Karpas-422 (cell line): ENCODE results near the gene PREX1. TPM values are rescaled to one million over a fixed set of nuclear protein-coding genes. Genes with fewer than 3 reads are reported as not detected.
"Not testable (repeated sequence)": the region's sequence is repeated elsewhere in the genome, so short reads cannot be mapped to it uniquely, and the experiment has no call there.

ENCODE experiments used
- DNase-seq: peaks from one replicate; pipeline ENCODE4 v3.0.0-alpha.2; 2015
- H2AFZ ChIP-seq: fragments of 200-600 bp; sonication (generic); 2 replicates; pipeline ENCODE4 v1.6.1; 2014; ENCODE audit warnings: antibody characterized with exemption, low read length, mixed read lengths
- H3K27ac ChIP-seq: fragments of 200-600 bp; sonication (generic); 2 replicates; pipeline ENCODE4 v1.5.1; 2014; ENCODE audit warnings: mild to moderate bottlenecking, low read length, moderate library complexity
- H3K27me3 ChIP-seq: fragments of 200-600 bp; sonication (generic); 2 replicates; pipeline ENCODE4 v1.6.1; 2014; ENCODE audit warnings: low read length, mixed read lengths
- H3K36me3 ChIP-seq: fragments of 200-600 bp; sonication (generic); 2 replicates; pipeline ENCODE4 v1.6.1; 2014; ENCODE audit warnings: low read length, mixed read lengths; ENCODE audit not compliant: insufficient read depth
- H3K4me1 ChIP-seq: fragments of 200-600 bp; sonication (generic); 2 replicates; pipeline ENCODE4 v1.6.1; 2014; ENCODE audit warnings: mild to moderate bottlenecking, low read length, mixed read lengths
- H3K4me2 ChIP-seq: fragments of 200-600 bp; sonication (generic); 2 replicates; pipeline ENCODE4 v1.6.1; 2014; ENCODE audit warnings: low read length, low read depth, mild to moderate bottlenecking; ENCODE audit not compliant: poor library complexity, severe bottlenecking
- H3K4me3 ChIP-seq: fragments of 200-600 bp; sonication (generic); 2 replicates; pipeline ENCODE4 v1.5.1; 2014; ENCODE audit warnings: mild to moderate bottlenecking, antibody characterized with exemption, low read length, mixed read lengths
- H3K79me2 ChIP-seq: fragments of 200-600 bp; sonication (generic); 2 replicates; pipeline ENCODE4 v1.6.1; 2014; ENCODE audit warnings: mild to moderate bottlenecking, low read length, mixed read lengths
- H3K9ac ChIP-seq: fragments of 200-600 bp; sonication (generic); 2 replicates; pipeline ENCODE4 v1.6.0; 2014; ENCODE audit warnings: low read length
- H3K9me2 ChIP-seq: fragments of 200-600 bp; sonication (generic), shearing (Covaris generic); replicated peaks from 2 replicates; pipeline ENCODE4 v1.6.0; 2014; ENCODE audit warnings: mild to moderate bottlenecking, low read length, moderate library complexity; ENCODE audit not compliant: insufficient read depth
- H3K9me3 ChIP-seq: fragments of 300-700, 200-600 bp; sonication (generic); 2 replicates; pipeline ENCODE4 v1.6.1; 2014; ENCODE audit warnings: low read length, mixed read lengths
- H4K20me1 ChIP-seq: fragments of 200-600 bp; sonication (generic); 2 replicates; pipeline ENCODE4 v1.6.1; 2014; ENCODE audit warnings: mild to moderate bottlenecking, antibody characterized with exemption, low read length, low read depth; ENCODE audit not compliant: insufficient read depth
- total RNA-seq: library from RNA; depleted of rRNA; stranded (reverse); fragments of >200 nt; shearing (Covaris generic); gene quantifications from 2 replicates; pipeline ENCODE4 v1.2.3, GENCODE V29; 2014; ENCODE audit warnings: low replicate concordance

Gene PREX1
- total RNA-seq, 1 experiment from 2014 or later = not detected

- Histone ChIP-seq H3K27me3 (no peaks in the 10 kb centered on the region), H3K9me2 (no peaks in the 10 kb centered on the region), H3K9ac (no peak overlapping the region), H4K20me1 (no peaks in the 10 kb centered on the region), H3K4me1 (peaks cover 6% of the 10 kb centered on the region), H3K27ac (no peak overlapping the region), H3K4me3 (no peak overlapping the region), H3K36me3 (no peaks in the 10 kb centered on the region), H3K79me2 (no peaks in the 10 kb centered on the region), H2AFZ (no peak overlapping the region), H3K4me2 (no peak overlapping the region), H3K9me3 (no peaks in the 10 kb centered on the region)
- DNase-seq = no peak
These were observed 50.8 kb downstream of the PREX1 start for GRCh38 chr20:48777005-48777404.

GRCh38 chr20:48776306-48776705, 51.5 kb downstream of the PREX1 start:
- Histone ChIP-seq H3K4me2 (no peak overlapping the region), H3K79me2 (no peaks in the 10 kb centered on the region), H4K20me1 (no peaks in the 10 kb centered on the region), H3K4me3 (no peak overlapping the region), H2AFZ (no peak overlapping the region), H3K36me3 (no peaks in the 10 kb centered on the region), H3K9ac (no peak overlapping the region), H3K4me1 (peaks cover under 1% of the 10 kb centered on the region), H3K27me3 (no peaks in the 10 kb centered on the region), H3K9me2 (no peaks in the 10 kb centered on the region), H3K27ac (no peak overlapping the region), H3K9me3 (no peaks in the 10 kb centered on the region)
- no peak for DNase-seq

DNA sequence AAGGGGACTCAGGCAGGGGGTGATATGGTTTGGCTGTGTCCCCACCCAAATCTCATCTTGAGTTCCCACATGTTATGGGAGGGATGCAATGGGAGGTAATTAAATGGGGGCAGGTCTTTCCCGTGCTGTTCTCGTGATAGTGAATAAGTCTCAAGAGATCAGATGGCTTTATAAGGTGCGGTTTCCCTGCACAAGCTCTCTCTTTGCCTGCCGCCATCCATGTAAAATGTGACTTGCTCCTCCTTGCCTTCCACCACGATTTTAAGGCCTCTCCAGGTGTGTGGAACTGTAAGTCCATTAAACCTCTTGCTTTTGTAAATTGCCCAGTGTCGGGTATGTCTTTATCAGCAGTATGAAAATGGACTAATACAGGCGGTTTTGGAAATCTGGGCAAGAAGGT, 52.3 kb downstream of the PREX1 start:
- H3K4me1 ChIP-seq = not testable (repeated sequence)

DNA sequence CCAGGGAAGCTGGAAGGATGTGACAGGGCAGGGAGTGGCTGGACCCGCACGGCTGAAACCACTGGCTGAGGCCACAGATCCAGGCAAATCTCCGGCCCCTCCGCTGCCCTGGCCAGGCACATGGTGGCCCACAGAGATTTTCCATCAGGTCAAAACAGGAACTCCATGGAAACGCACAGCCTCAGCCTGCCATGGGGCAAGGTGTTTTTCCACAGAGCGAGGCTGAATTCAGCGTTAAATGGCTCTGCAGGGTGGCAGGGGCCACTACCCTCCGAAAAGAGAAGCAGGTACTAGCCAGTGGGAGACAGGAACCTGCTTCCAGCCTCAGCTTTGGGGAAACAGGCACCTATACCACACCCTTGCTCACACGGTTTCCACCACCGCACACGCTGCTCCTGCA, 53.1 kb downstream of the PREX1 start:
- H3K36me3 ChIP-seq = no peaks in the 10 kb centered on the region
- H3K9ac ChIP-seq = no peak overlapping the region
- H3K27me3 ChIP-seq = no peaks in the 10 kb centered on the region
- H4K20me1 ChIP-seq = no peaks in the 10 kb centered on the region
- H3K4me1 ChIP-seq = no peaks in the 10 kb centered on the region
- no peaks in the 10 kb centered on the region for H3K79me2 ChIP-seq
- no peak overlapping the region for H3K27ac ChIP-seq
- H3K4me2 ChIP-seq = no peak overlapping the region
- no peak overlapping the region for H2AFZ ChIP-seq
- no peaks in the 10 kb centered on the region for H3K9me2 ChIP-seq
- H3K9me3 ChIP-seq = no peaks in the 10 kb centered on the region
- no peak for DNase-seq
- H3K4me3 ChIP-seq = no peak overlapping the region

More for the DNA sequence above, 52.3 kb downstream of the PREX1 start:
- H3K9me2 ChIP-seq, H3K36me3 ChIP-seq, H3K9ac ChIP-seq, H3K27me3 ChIP-seq, H3K9me3 ChIP-seq, H4K20me1 ChIP-seq, H3K79me2 ChIP-seq, H3K27ac ChIP-seq, H3K4me2 ChIP-seq, H3K4me3 ChIP-seq, H2AFZ ChIP-seq, DNase-seq: not testable (repeated sequence)

- no peak overlapping the region for H3K27ac ChIP-seq
- no peaks in the 10 kb centered on the region for H3K4me1 ChIP-seq
- no peaks in the 10 kb centered on the region for H3K79me2 ChIP-seq
- H3K4me2 ChIP-seq = no peak overlapping the region
- no peak overlapping the region for H3K4me3 ChIP-seq
- no peak overlapping the region for H2AFZ ChIP-seq
- no peaks in the 10 kb centered on the region for H3K9me2 ChIP-seq
- no peak for DNase-seq
- H3K9ac ChIP-seq = no peak overlapping the region
- H3K27me3 ChIP-seq = no peaks in the 10 kb centered on the region
- H3K9me3 ChIP-seq = no peaks in the 10 kb centered on the region
- no peaks in the 10 kb centered on the region for H4K20me1 ChIP-seq
- H3K36me3 ChIP-seq = no peaks in the 10 kb centered on the region
These were observed 53.9 kb downstream of the PREX1 start for GRCh38 chr20:48773837-48774418.

DNA sequence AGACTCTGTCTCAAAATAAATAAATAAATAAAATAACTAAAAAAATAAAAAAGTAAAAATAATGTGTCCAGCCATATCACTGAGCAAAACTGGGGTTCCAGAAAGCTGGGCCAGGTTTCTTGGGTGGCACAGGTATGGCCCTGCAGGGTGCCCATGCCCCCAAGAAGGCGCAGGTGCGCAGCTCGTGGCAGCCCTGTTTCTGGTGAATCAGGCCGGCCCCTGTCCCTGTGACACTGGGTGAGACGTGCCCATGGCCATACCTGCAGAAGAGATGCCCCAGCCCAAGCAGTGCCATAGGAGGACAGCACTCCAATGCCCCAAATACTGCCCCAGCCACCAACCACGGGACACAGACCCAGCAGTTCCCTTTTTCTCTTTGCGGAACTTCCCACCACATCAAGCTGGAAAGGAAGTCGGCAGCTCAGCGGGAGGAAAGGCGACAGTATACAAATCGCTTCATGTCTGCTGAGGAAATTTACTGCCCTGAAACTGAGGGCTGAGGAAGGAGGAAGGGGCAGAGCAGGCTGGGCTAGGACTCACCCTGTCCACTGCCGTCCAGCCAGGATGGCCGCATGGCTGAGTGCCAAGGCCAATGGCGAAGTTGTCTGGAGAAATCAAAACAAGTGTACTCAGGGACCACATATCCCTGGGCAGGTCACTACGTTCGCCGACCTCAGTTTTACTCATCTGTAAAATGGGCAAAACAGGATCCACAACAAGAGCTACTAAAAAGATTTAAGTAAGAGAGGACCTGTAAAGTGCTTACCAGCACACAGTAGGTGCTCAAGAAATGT, 55.4 kb downstream of the PREX1 start:
- Histone ChIP-seq H3K27me3 (no peaks in the 10 kb centered on the region), H3K9ac (no peak overlapping the region), H3K27ac (no peak overlapping the region), H3K36me3 (no peaks in the 10 kb centered on the region), H3K79me2 (no peaks in the 10 kb centered on the region), H3K4me3 (no peak overlapping the region), H3K9me3 (no peaks in the 10 kb centered on the region), H3K4me1 (no peaks in the 10 kb centered on the region), H2AFZ (no peak overlapping the region), H3K4me2 (no peak overlapping the region), H3K9me2 (no peaks in the 10 kb centered on the region), H4K20me1 (no peaks in the 10 kb centered on the region)
- DNase-seq = no peak

DNA sequence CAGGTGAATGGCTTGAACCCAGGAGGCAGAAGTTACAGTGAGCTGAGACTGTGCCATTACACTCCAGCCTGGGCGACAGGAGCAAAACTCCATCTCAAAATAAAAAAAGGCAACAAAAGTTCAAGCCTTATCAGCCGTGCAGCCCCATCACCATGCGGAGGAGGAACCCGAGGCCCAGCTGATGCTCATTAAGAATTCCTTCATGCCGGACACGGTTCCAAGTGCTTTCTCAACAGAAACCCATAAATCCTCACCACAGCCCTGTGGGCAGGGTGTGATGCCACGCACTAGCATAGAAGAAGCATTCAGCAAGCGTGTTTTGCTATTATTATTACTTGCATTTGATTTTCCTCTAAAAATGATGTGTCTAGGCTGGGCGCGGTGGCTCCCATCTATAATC, 56.3 kb downstream of the PREX1 start:
- no peak overlapping the region for H3K27ac ChIP-seq
- no peaks in the 10 kb centered on the region for H4K20me1 ChIP-seq
- no peaks in the 10 kb centered on the region for H3K36me3 ChIP-seq

DNA sequence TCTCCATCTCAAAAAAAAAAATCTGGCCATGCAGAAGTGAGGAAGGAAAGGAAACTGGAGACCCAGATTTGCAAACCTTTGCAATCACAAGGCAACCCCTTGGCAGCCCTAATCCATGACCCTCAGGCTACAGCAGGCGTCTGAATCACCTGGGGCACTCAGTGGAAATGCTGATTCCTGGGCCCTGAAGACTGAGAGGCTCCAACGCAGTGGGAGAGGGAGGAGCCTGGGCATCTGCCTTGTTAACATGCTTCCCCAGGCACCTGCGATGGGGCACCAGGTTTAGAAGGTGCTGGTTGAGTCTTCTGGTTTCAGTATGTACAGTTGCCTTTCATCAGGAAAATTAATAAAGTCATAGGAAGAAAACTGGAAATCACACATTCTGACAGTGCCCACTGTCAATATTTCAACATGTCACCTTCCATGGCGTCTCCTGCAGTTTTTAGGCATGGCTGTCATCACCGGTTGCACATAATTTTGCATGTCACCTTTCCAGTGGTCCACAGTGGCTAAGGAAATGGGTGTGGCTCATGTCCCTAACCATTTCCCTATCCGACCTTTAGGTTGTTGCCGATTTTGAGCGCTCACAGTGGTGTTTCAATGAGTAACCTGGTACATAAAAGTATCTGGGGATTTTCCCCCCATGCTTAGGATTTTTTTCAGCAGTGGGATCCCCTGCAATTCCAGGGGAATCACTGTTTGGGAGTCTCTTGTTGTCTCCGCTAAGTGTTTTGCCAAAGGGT, 56.9 kb downstream of the PREX1 start:
- H3K27ac ChIP-seq = no peak overlapping the region

More for the DNA sequence above, 56.3 kb downstream of the PREX1 start:
- Histone ChIP-seq H2AFZ (no peak overlapping the region), H3K4me3 (no peak overlapping the region), H3K4me1 (no peaks in the 10 kb centered on the region), H3K9ac (no peak overlapping the region), H3K4me2 (no peak overlapping the region), H3K9me2 (no peaks in the 10 kb centered on the region), H3K27me3 (no peaks in the 10 kb centered on the region), H3K9me3 (no peaks in the 10 kb centered on the region), H3K79me2 (no peaks in the 10 kb centered on the region)
- no peak for DNase-seq

More for the DNA sequence above, 56.9 kb downstream of the PREX1 start:
- H2AFZ ChIP-seq = no peak overlapping the region
- H3K36me3 ChIP-seq = no peaks in the 10 kb centered on the region
- no peaks in the 10 kb centered on the region for H4K20me1 ChIP-seq
- no peaks in the 10 kb centered on the region for H3K27me3 ChIP-seq
- no peaks in the 10 kb centered on the region for H3K9me3 ChIP-seq
- no peak overlapping the region for H3K4me2 ChIP-seq
- H3K4me3 ChIP-seq = no peak overlapping the region
- H3K9me2 ChIP-seq = no peaks in the 10 kb centered on the region
- H3K79me2 ChIP-seq = no peaks in the 10 kb centered on the region
- no peaks in the 10 kb centered on the region for H3K4me1 ChIP-seq
- H3K9ac ChIP-seq = no peak overlapping the region
- DNase-seq = no peak
